Measurements from ENCODE around the gene UTP25. TPM values are rescaled to one million over a fixed set of nuclear protein-coding genes. Genes with fewer than 3 reads are reported as not detected.

Gene UTP25
- total and polyA plus RNA-seq, 2 donors (not counting 3 experiments of a cell fraction or from before 2014, with no cell fraction given), result 6.6 to 11.7 TPM

GRCh38 chr1:209881619-209882018 lies 53.8 kb downstream of the UTP25 start:
- Histone ChIP-seq H3K9me1 (replicated peaks; ENCODE audit: control insufficient read depth, extremely low read depth, insufficient read depth, low read length) (no peaks in the 10 kb centered on the region), H3K9ac (replicated peaks; ENCODE audit: extremely low read depth, insufficient read depth, low read length) (no peak overlapping the region), H3K4me3 (replicated peaks in 1 of 3; ENCODE audit: insufficient read depth in 1 of 3, low read depth in 1 of 3, low read length in 3 of 3) (no peak overlapping the region), H3K36me3 (ENCODE audit: control insufficient read depth in 2 of 2, extremely low read depth in 1 of 2, insufficient read depth in 2 of 2, low read length in 2 of 2) (no peaks in the 10 kb centered on the region), H3K4me1 (ENCODE audit: control insufficient read depth, extremely low read depth, insufficient read depth, low read length) (peaks cover 29% of the 10 kb centered on the region), H4K20me1 (replicated peaks; ENCODE audit: control insufficient read depth, extremely low read depth, insufficient read depth, low read length) (no peaks in the 10 kb centered on the region), H3K9me3 (replicated peaks; ENCODE audit: control insufficient read depth, insufficient read depth, low read length) (no peaks in the 10 kb centered on the region), H3K27ac (ENCODE audit: insufficient read depth, low read depth, low read length) (no peak overlapping the region), H3K4me2 (ENCODE audit: insufficient read depth, low read length) (no peak overlapping the region), H3K79me2 (ENCODE audit: control insufficient read depth, insufficient read depth, low read length) (no peaks in the 10 kb centered on the region), H3K27me3 (ENCODE audit: control insufficient read depth in 2 of 2, insufficient read depth in 2 of 2, low read length in 2 of 2) (peaks cover 3 to 9% of the 10 kb centered on the region in 2 experiments), H2AFZ (ENCODE audit: low read depth, low read length) (no peak overlapping the region)
- BruUV-seq (replicated peaks), result no TSS peak
- DNase-seq (ENCODE audit: low read depth, low spot score) (no peak), FAIRE-seq (no peak)
- intact Hi-C loops (cut with micrococcal nuclease) (loop anchor here (5.0 kb wide), 1 partner anchor 56 kb away; the partner anchor contains the start of gene SYT14), dilution Hi-C loops (cut with MboI; ENCODE audit: extremely low pct_ligation_motif_present, low sequenced_read_pairs) (no loop called here)
- TF ChIP-seq EZH2 (IDR thresholded peaks at IDR 0.05; ENCODE audit: borderline replicate concordance, low read depth, low read length, severe bottlenecking) (no peak), FOS (IDR thresholded peaks at IDR 0.05; ENCODE audit: borderline replicate concordance, insufficient read depth, low read length) (no peak), MYC (IDR thresholded peaks at IDR 0.05; ENCODE audit: low read depth, low read length) (no peak), CTCF (IDR thresholded peaks at IDR 0.05; ENCODE audit: extremely low read depth in 1 of 2, insufficient read depth in 1 of 2, low read depth in 1 of 2, low read length in 2 of 2) (no peak), MAX (IDR thresholded peaks at IDR 0.05; ENCODE audit: insufficient read depth, insufficient read length) (no peak), JUN (IDR thresholded peaks at IDR 0.05; ENCODE audit: borderline replicate concordance, insufficient read depth, insufficient read length, low read depth) (no peak), POLR2AphosphoS5 (IDR thresholded peaks at IDR 0.05; ENCODE audit: insufficient read depth, low read depth, low read length) (no peak), POLR2A (IDR thresholded peaks at IDR 0.05; ENCODE audit: low read depth, low read length) (no peak), GATA2 (IDR thresholded peaks at IDR 0.05; ENCODE audit: insufficient read depth, insufficient read length, low read depth, low read length) (no peak)
- ChIA-PET POLR2A (no interaction called here), CTCF (no interaction called here)

All from endothelial cell of umbilical vein (primary cell).